Measurements from ENCODE around the gene IGSF1. TPM values are rescaled to one million over a fixed set of nuclear protein-coding genes. Genes with fewer than 3 reads are reported as not detected.
A peak's percentile ranks its signal among the peaks of the same experiment; 100 is the strongest.

Gene IGSF1
- total and polyA plus RNA-seq, 9 of the 15 experiments (the other 6 are each of a cell fraction or from before 2014, with no cell fraction given) = 0.33 to 1.5 (median 1.0) TPM

- TF ChIP-seq U2AF2 (optimal IDR thresholded peaks at IDR 0.05; ENCODE audit: low read depth, low read length) (no peak), ERF (CRISPR knock-in tag; IDR thresholded peaks at IDR 0.05) (no peak), ZNF512 (tag; IDR thresholded peaks at IDR 0.05) (no peak), HSF4 (CRISPR knock-in tag; IDR thresholded peaks at IDR 0.05; ENCODE audit: borderline replicate concordance) (no peak)
These were observed 17.5 kb upstream of the IGSF1 start (continued) for GRCh38 chrX:131306601-131307000.

GRCh38 chrX:131305926-131306325 is 16.8 kb upstream of the IGSF1 start:
- H3K9me1 ChIP-seq (ENCODE audit: control insufficient read depth, insufficient read depth, low read length) = no peaks in the 10 kb centered on the region
- intact Hi-C loops (cut with micrococcal nuclease) = no loop called here
- no peaks in the 10 kb centered on the region for H3K36me3 ChIP-seq (ENCODE audit: control insufficient read depth, insufficient read depth, low read length)
- H3K4me1 ChIP-seq (replicated peaks in 1 of 2; ENCODE audit: control insufficient read depth in 2 of 2, insufficient read depth in 2 of 2, low read length in 2 of 2) = no peaks in the 10 kb centered on the region
- 0% methylated on average over 2 of the region's 2 CpGs for WGBS (ENCODE audit: insufficient coverage, low coverage, missing lambda C conversion rate)
- POLR2A ChIA-PET = interaction anchor here (0.6 kb wide), 1 partner anchor 102 kb away, joined by 3 read pairs; no protein-coding TSS in a partner anchor
- no TSS peak for BruUV-seq (replicated peaks)
- no peaks in the 10 kb centered on the region for H3K9me3 ChIP-seq (replicated peaks; ENCODE audit: control insufficient read depth, insufficient read depth, low read depth, low read length)
- FAIRE-seq = no peak
- no peak overlapping the region for H2AFZ ChIP-seq (ENCODE audit: low read depth, low read length)
- no peaks in the 10 kb centered on the region for H4K20me1 ChIP-seq (replicated peaks; ENCODE audit: control insufficient read depth, insufficient read depth, low read length)
- no peaks in the 10 kb centered on the region for H3K27me3 ChIP-seq (ENCODE audit: control insufficient read depth in 2 of 2, insufficient read depth in 2 of 2, low read length in 2 of 2)
- no peak for ATAC-seq
- no peak overlapping the region for H3K4me2 ChIP-seq (ENCODE audit: insufficient read depth, low read length)
- CTCF ChIA-PET (ENCODE audit: low intra/inter-chr PET ratio) = no interaction called here
- H3K4me3 ChIP-seq = no peak overlapping the region
- no peak overlapping the region for H3K27ac ChIP-seq (ENCODE audit: extremely low read depth, low read depth, low read length)
- in situ Hi-C loops (cut with MboI) = no loop called here
- H3K79me2 ChIP-seq (ENCODE audit: control insufficient read depth, insufficient read depth, low read length) = no peaks in the 10 kb centered on the region
- no peak overlapping the region for H3K9ac ChIP-seq (ENCODE audit: insufficient read depth in 1 of 2, low read depth in 2 of 2, low read length in 2 of 2)
- no peak for DNase-seq (ENCODE audit: extremely low read depth in 1 of 4, low spot score in 3 of 4)
- peak; percentile 71 for TF ChIP-seq VEZF1 (CRISPR knock-in tag; IDR thresholded peaks at IDR 0.05)
- TF ChIP-seq SLC30A9 (CRISPR knock-in tag; IDR thresholded peaks at IDR 0.05) = no peak
- no peak for TF ChIP-seq RREB1 (CRISPR knock-in tag; IDR thresholded peaks at IDR 0.05)
- TF ChIP-seq ID3 (CRISPR knock-in tag; IDR thresholded peaks at IDR 0.05) = no peak
- no peak for TF ChIP-seq ID3 (tag; IDR thresholded peaks at IDR 0.05)
- no peak for TF ChIP-seq NEUROD1 (IDR thresholded peaks at IDR 0.05; ENCODE audit: borderline replicate concordance, low read depth, low read length, partially characterized antibody)
- no peak for TF ChIP-seq ILF3 (IDR thresholded peaks at IDR 0.05; ENCODE audit: borderline replicate concordance)
- no peak for TF ChIP-seq ZNF431 (CRISPR knock-in tag; IDR thresholded peaks at IDR 0.05)

Measured in K562 (cell line).